HG03139 (cell line): ENCODE measurements around the gene ARID3C.
A peak's percentile ranks its signal among the peaks of the same experiment; 100 is the strongest.
"Not testable (repeated sequence)": the region's sequence is repeated elsewhere in the genome, so short reads cannot be mapped to it uniquely, and the experiment has no call there.

Experiments
- ATAC-seq: cut with Tn5 transposase; IDR thresholded peaks from one replicate; pipeline ENCODE4 v1.9.1; 2021; ENCODE audit not compliant: unreplicated experiment

The ARID3C gene

DNA sequence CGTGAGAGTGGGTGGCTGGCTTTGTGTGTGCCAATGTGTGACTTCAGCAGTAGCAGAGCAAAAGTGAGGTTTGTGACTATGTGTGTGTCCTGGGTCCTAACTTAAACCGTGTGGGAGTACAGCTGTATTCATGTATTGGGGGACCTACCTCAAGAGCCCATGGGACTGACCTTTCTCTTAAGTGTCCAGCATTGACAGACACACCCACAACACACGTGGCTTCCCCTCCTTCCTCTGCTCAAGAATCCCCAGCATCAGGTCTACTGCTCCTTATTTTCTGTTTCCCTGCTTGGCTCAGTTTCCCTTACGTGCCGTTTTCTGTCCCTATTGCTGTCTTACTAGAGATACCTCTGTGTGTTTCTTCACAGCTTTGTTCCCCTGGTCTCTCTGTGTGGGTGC is 23.7 kb upstream of the ARID3C start:
- no peak for ATAC-seq

- ATAC-seq: no peak
These were observed 23.2 kb upstream of the ARID3C start, which contains the start of gene IL11RA for GRCh38 chr9:34651876-34652601. Gene IL11RA, plus strand, starts transcription at chr9:34652185. Its CDS starts 3,033 bp downstream, at chr9:34655218.

GRCh38 chr9:34651321-34651720 is 22.5 kb upstream of the ARID3C start:
- no peak for ATAC-seq

- no peak for ATAC-seq
These were observed 21.9 kb upstream of the ARID3C start for GRCh38 chr9:34650816-34651215.

DNA sequence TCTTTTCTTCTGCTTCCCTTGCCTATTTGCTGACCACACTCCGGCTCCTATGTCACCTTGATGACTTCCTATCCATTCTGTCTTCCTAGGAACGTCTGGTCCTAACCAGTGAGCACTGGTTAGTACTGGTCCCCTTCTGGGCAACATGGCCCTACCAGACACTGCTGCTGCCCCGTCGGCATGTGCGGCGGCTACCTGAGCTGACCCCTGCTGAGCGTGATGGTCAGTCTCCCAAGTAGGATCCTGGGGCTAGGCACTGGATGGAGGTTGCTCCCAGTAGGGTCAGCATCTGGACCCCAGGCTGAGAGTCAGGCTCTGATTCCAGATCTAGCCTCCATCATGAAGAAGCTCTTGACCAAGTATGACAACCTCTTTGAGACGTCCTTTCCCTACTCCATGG is 19.8 kb upstream of the ARID3C start:
- no peak for ATAC-seq

GRCh38 chr9:34647651-34648050 is 18.8 kb upstream of the ARID3C start:
- no peak for ATAC-seq

GRCh38 chr9:34647084-34647403 is 18.2 kb upstream of the ARID3C start:
- ATAC-seq: no peak

DNA sequence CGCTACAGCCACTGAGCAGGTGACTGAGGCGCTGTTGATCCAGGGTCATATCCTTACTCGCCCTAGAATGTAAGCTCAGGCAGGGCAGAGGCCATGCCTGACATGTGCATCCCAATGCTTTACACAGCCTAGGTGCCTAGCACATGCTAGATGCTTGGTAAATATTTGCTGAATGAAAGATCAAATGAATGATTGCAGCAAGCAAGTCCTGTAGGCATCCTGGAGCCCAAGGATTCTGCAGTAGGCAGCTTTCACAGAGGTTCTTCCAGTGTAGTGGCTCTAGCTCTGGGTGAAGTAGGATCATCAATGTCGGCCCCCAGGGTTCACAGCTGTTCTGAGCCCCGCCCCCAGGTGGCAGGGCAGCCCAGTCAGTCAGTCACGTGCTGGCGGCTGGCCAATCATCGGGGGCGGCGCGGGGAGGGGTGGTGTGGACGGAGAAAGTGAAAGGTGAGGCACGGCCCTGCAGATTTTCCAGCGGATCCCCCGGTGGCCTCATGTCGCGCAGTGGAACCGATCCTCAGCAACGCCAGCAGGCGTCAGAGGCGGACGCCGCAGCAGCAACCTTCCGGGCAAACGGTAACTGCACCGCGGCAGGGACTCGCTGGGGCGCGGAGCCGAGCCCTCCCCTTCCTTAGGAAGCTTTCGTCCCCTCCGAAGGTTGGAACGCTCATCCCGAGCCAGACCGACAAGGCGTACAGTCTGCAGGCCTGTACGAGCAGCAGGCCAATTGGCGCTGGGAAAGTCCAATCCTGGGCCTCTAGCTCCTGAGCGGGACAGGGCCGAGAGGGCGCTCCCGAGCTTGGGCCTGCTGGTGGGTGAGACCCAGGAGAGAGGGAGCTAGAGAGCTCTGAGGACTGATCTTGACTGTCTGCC is 17.6 kb upstream of the ARID3C start, which contains the start of gene GALT:
TSS of gene GALT (plus strand) at position 465 of the 873 bp plus-strand sequence. CDS start at position 495, 30 bp downstream.
- ATAC-seq: peak; percentile 80

DNA sequence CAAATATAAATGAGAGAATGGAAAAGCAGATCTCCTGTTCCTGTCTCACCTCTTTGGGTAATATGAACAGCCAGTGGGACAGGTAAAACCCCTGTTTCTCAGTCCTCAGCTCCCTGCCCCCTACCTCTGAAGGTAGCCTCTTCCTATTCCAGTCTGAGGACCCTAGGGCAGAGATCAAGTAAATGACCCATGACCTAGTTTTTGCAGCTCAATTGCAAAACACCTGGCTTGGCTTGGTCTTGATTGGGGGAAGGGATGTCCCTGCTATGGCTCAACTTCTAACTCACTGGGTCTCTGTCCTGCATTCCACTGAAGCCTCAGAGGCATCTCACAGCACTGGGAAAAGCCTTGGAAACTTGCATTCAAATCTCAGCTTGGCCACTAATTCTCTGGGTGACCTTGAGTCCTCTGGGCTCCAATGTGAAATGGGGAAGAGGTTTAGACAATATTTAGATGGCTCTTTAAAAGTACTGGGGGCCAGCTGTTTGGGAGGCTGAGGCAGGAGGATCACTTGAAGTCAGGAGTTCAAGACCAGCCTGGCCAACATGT is 16.0 kb upstream of the ARID3C start:
- no peak for ATAC-seq

- ATAC-seq: no peak
These were observed 13.8 kb upstream of the ARID3C start for GRCh38 chr9:34642679-34643078.

- ATAC-seq: not testable (repeated sequence)
These were observed 10.5 kb upstream of the ARID3C start for GRCh38 chr9:34639322-34639721.

- no peak for ATAC-seq
These were observed 9.2 kb upstream of the ARID3C start for GRCh38 chr9:34638138-34638445.

GRCh38 chr9:34637356-34638137 is 8.7 kb upstream of the ARID3C start, which contains the start of gene SIGMAR1:
Gene SIGMAR1, minus strand, starts transcription at chr9:34637787. Its CDS starts 90 bp downstream, at chr9:34637697.
- ATAC-seq: peak; percentile 68

GRCh38 chr9:34636791-34637355 is 8.0 kb upstream of the ARID3C start:
- ATAC-seq: no peak

GRCh38 chr9:34635556-34635955 is 6.7 kb upstream of the ARID3C start:
- ATAC-seq: no peak

DNA sequence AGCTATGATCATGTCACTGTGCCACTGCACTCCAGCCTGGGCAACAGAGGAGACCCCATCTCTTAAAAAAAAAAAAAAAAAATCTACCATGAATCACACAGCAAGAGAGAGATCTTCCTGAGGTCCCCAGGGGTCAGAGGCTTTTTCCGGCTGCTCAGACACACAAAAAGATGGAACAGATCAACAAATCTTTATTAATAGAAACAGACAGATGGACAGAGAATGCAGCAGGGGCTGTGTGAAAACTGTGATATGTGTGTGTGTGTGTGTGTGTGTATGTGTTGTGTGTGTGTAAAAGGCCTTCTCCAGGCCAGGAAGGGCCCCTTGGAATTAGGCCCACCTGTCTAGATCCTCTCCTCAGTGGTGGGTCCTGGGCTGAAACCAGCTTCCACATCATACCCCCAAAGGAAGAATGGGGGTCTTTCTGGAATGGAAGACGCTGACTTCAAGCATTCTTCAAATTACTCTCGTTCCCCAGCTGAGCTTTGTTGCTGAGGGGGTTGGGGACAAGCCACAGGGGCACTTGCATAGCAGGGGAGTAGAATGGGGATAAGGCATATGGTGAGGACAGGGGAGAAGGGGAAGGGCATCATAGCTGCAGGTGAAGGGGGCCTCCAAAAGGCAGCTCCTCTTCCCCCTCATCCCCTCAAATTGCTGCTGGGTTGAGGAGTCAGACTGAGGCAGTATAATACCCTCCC is 5.8 kb upstream of the ARID3C start:
- ATAC-seq: no peak

DNA sequence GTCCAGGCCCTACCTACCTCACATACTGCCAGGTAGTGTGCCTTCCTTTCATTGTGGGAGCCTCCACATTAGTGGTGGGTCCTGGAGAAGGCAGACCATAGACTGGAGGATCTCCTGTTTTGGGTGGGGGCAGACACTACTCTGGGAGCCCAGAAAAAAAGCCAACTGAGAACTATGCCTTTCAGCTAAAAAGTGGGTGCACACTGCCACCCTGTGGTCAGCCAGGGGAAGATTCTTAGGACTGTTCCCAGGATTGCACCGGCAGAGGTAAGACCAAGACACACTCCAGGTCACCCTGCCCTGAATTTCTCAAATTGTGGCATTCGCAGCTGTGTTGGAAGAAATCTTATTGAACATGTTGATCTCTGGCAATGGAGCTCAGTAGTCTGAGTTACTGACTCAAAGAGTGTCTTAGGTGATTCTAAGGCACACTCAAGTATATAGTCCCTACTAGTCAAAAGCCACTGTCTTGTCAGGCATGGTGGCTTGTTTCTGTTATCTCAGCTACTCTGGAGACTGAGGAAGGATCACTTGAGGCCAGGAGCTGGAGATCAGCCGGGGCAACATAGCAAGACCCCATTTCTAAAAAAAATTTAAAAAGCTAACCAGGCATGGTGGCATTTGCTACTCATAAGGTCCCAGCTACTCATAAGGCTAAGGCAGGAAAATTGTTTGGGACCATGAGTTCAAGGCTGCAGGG is 5.1 kb upstream of the ARID3C start:
- no peak for ATAC-seq

- no peak for ATAC-seq
These were observed 4.3 kb upstream of the ARID3C start for GRCh38 chr9:34633166-34633565.

- ATAC-seq: no peak
These were observed 1.7 kb upstream of the ARID3C start for GRCh38 chr9:34630402-34631154.
